HG03139 (cell line): ENCODE data around the gene RXRA.
A peak's percentile ranks its signal among the peaks of the same experiment; 100 is the strongest.

Source experiments
- ATAC-seq: cut with Tn5 transposase; IDR thresholded peaks from one replicate; pipeline ENCODE4 v1.9.1; 2021; ENCODE audit not compliant: unreplicated experiment

RXRA gene

GRCh38 chr9:134396258-134396742 is 70.0 kb downstream of the RXRA start:
- ATAC-seq, result no peak

DNA sequence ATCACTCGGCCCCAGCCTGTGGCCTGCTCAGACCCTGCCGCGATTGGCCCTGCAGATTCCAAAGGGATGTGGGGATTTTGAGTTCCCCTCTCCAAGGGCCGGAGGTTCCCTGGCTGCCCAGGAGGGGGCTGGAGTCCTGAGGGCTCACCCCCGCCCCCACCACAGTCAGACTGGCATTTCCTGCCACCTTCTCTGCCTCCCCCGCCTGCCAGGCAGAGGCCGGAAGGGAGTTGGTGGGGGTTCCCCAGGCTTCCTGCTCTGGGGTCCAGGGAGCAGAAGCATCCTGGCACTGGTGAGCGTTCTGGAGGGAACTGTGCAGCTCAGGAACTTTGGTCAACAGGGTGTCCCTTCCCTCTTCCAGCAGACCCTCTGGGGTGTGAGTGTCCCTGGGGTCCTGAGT is 70.6 kb downstream of the RXRA start:
- no peak for ATAC-seq

GRCh38 chr9:134398756-134399155 is 72.5 kb downstream of the RXRA start:
- no peak for ATAC-seq

- ATAC-seq, result no peak
Observed at GRCh38 chr9:134399435-134400056, 73.3 kb downstream of the RXRA start.

- ATAC-seq, result no peak
Observed at GRCh38 chr9:134400283-134400682, 74.0 kb downstream of the RXRA start.

- ATAC-seq, result no peak
Observed at GRCh38 chr9:134401391-134401790, 75.1 kb downstream of the RXRA start.

DNA sequence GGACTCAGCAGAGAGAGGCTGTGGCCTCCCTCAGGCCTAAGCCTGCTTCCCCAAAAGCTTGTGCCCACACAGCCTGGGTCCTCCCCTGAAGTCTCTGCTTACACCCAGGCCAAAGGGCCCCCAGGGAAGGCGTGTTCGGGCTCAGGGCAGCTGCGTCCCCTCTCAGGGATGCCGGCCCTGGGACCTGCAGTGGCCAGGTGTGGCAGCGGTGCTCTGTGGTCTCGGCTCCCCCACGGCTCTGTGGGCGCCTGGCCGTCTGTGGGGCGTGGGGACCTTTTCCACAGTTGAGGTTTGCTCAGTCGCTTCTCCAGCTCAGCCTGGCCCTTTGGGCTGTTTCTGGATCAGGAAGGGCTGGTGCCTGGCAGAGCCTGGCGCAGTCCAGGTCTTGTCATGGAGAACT is 75.9 kb downstream of the RXRA start:
- ATAC-seq, result no peak

- ATAC-seq, result no peak
Observed at GRCh38 chr9:134403292-134403681, 77.0 kb downstream of the RXRA start.

DNA sequence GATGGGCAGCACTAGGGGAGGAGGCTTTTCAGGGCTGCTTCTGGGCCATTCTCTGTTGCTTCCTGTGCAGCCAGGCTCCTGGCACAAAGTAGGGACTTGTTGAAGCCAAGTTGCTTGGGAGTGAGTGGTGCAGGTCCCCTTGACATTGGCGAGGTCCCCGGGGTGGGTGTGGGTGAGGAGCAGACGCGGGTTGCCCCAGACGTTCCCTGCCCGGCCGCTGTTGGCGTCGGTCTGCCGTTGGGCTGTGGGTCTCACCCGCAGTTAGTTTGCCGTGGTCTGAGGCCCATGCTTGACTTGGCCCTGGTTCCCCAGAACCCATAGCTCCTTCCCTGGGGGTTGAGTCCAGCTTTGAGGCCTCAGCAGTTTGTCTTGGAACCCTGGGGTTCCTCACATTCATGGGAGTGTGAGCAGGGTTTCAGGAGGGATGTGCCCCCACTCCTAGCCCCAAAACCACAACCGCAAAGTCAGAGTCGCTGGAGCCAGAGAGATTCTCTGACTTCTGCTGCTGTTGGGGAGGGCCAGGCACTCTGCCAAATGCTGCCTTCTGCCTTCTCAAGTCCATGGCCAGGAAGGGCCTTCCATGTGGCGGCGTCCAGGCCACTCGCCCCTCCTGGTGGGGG is 77.5 kb downstream of the RXRA start:
- ATAC-seq, result no peak

GRCh38 chr9:134404376-134405358 is 78.4 kb downstream of the RXRA start:
- no peak for ATAC-seq

GRCh38 chr9:134405527-134405926 is 79.3 kb downstream of the RXRA start:
- no peak for ATAC-seq

GRCh38 chr9:134406366-134407120 is 80.3 kb downstream of the RXRA start:
- ATAC-seq, result no peak

DNA sequence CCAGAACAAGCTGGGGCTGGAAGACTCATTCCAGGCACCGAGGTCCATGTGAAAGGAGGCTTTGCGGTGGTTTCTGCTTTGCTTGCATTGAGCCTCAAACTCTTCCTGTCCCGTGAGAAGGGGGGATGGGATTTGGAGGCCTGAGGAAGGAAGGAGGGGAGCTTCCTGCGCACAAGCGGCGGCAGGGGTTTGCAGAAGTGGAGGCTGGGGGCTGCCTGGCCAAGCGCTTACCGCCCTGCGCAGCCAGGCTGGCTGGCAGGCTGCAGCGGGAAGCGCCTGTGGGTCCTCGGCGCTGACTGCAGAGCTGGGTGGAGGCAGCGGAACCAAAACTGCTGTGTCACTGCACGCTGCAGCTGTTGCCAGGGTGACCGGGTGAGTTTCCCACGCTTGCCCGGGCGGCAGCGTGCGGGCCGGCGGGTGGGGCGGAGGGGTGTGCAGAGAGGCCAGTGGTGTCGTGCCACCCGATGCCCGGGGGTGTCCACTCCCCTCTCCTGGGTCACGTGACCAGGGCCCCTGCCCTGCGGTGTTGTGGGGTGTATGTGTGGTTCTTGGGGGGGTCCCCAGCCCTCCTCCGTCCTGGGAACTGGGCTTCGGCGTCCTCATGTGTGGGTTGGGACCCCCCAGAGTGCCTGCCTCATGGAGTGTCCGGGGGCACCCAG is 81.0 kb downstream of the RXRA start:
- peak; percentile 52 for ATAC-seq

DNA sequence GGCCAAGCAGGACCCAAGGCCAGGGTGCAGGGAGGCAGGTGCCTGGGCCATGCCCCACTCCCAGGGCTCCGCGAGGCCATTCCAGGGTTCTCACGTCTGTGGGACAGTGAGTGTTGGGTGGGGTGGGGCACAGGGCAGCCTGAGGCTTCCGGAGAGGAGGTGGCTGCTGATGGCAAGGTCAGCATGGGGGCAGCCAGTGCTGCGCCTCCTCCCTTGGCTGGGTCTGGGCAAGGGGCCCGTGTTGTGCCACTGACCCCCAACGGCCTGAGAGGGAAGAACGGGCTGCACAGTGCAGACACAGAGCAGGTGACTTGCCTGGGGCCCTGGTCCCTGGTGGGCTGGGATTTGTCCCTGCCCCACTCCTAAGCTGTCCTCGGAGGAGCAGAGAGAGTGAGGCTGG is 82.1 kb downstream of the RXRA start:
- ATAC-seq, result no peak

GRCh38 chr9:134408939-134409737 is 82.9 kb downstream of the RXRA start:
- ATAC-seq, result no peak

DNA sequence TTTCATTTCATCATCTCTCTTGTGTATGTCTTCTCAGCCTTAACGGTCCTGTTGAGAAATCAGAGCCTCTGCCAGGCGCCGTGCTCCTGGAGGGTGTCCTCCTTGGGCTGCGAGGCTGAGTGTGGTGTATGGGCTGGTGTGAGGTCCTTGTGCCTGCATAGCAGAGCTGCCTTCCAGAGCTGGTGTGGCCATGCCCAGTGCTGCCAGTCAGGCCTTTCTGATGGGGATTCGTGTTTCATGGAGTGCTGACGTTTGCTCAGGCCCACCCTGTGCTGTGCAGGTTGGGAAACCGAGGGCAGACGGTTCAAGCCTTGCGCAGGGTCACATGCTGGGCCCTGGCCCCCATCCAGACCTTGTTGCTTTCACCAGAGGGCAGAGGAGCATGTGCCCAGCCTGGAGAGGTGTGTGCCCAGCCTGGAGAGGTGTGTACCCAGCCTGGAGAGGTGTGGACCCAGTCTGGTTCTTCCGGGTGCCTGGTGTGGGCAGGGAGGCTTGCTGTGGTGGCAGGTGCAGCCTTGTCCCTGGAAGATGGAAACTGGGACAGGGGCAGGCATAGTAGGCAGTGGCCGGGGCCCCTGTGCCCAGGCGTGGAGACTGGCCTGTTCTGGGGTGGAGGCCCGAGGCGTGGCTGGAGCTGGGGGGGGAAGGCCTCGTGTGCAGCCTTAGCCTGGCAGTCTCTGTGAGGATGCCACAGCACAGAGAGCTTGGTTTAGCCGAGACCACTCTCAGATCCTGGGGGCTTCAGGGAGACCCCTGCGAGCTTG is 84.0 kb downstream of the RXRA start:
- ATAC-seq, result no peak

DNA sequence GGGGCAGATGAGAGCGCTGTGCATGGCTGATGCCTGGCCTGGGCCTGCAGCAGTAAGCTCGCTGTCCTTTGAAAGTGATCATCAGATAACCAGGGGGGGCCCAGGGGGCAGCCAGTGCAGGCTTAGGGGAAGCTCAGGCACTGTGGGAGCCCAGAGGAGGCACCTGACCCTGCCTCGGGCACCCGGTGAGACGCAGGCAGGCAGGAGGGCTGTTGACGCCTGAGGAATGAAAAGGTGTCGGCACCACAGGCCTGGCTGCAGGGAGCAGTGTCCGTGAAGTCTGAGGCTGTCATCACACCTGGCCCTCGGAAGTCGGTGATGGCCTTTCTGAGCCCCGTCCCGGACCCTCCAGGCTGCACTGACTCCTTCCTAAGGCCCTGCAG is 84.6 kb downstream of the RXRA start:
- no peak for ATAC-seq

DNA sequence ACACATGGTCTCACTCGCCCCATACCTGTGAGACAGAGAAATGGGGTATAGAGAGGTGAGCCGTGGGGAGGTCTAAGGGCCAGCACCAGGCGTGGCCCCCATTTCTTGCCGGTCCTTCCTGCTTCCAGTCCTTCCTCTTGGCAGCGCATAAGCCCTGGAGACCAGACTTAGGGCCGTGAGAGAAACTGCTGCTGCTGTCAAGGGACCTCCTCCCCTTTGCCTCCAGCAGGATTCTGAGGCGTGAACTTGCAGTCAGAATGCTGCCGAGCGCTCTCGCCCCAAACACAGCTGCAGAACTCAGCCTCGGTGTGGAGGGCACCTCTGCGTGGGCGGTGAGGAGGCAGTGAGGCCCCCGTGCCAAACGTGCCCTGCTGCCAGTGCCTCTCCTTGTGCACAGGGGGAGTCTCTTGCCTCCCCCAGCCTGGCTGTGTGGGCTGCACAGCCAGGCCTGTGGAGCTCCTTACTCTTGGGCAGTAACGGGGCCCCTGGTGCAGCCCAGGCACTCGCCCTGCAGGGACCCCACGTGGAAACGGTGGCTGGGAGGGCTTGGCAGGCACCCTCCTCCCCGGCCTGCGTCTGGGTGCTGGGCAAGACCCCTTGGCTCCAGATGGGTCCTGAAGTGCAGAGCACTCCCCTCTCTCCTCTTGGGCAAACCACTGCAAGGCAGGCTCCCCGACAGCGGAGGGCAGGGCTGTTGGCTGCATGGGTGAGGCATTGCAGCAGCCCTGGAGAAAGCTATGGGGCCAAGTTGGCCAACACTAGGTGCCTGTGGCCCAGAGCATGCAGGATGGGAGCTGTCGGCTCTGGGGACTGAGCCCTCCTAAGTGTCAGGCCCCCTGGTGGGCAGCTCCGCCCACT is 85.4 kb downstream of the RXRA start:
- ATAC-seq, result no peak
